HL-60/S4 (cell line): Measurements from ENCODE around the gene TRIM23.
"Not testable (repeated sequence)": the region's sequence is repeated elsewhere in the genome, so short reads cannot be mapped to it uniquely, and the experiment has no call there.

Experiments
- in situ Hi-C: fragments of 300-500 bp; cut with MboI; formaldehyde crosslinking; loops from 2 replicates; pipeline ENCODE4 v1.14.3; 2022; ENCODE audit warnings: low sequenced_read_pairs

The TRIM23 gene

GRCh38 chr5:65624025-65624570 lies at the start of gene TRIM23:
Gene TRIM23 (minus strand): TSS chr5:65624333. CDS start chr5:65624274, 59 bp downstream.
- in situ Hi-C loops, result no loop called here

GRCh38 chr5:65672796-65673195 lies 48.7 kb upstream of the TRIM23 start:
- in situ Hi-C loops, result no loop called here

- in situ Hi-C loops, result no loop called here
Measured at GRCh38 chr5:65668696-65669095, 44.6 kb upstream of the TRIM23 start.

- in situ Hi-C loops, result no loop called here
Measured at GRCh38 chr5:65663804-65664521, 39.8 kb upstream of the TRIM23 start.

- in situ Hi-C loops, result no loop called here
Measured at GRCh38 chr5:65654713-65655112, 30.6 kb upstream of the TRIM23 start.

GRCh38 chr5:65651144-65651543 lies 27.0 kb upstream of the TRIM23 start:
- in situ Hi-C loops, result no loop called here

GRCh38 chr5:65647941-65648340 lies 23.8 kb upstream of the TRIM23 start:
- in situ Hi-C loops, result no loop called here

GRCh38 chr5:65646938-65647337 lies 22.8 kb upstream of the TRIM23 start:
- in situ Hi-C loops, result no loop called here

- in situ Hi-C loops, result no loop called here
Measured at GRCh38 chr5:65640240-65640639, 16.1 kb upstream of the TRIM23 start.

GRCh38 chr5:65630981-65631380 lies 6.8 kb upstream of the TRIM23 start:
- in situ Hi-C loops, result no loop called here

- in situ Hi-C loops, result no loop called here
Measured at GRCh38 chr5:65625743-65626142, 1.6 kb upstream of the TRIM23 start.

GRCh38 chr5:65624571-65625555 lies 730 bp upstream of the TRIM23 start, which contains the start of the genes SHLD3 and TRAPPC13:
Gene SHLD3 (plus strand): TSS chr5:65625027. CDS start chr5:65629588, 4,561 bp downstream.
Gene TRAPPC13 (plus strand): TSS chr5:65625027. CDS start chr5:65625061, 34 bp downstream.
- in situ Hi-C loops, result no loop called here

GRCh38 chr5:65623482-65623881 lies 651 bp downstream of the TRIM23 start:
- in situ Hi-C loops, result no loop called here

GRCh38 chr5:65621961-65622360 lies 2.2 kb downstream of the TRIM23 start:
- in situ Hi-C loops, result not testable (repeated sequence)

GRCh38 chr5:65620021-65620420 lies 4.1 kb downstream of the TRIM23 start:
- in situ Hi-C loops, result no loop called here

GRCh38 chr5:65612298-65612907 lies 11.7 kb downstream of the TRIM23 start:
- in situ Hi-C loops, result no loop called here

GRCh38 chr5:65611524-65611923 lies 12.6 kb downstream of the TRIM23 start:
- in situ Hi-C loops, result no loop called here

- in situ Hi-C loops, result not testable (repeated sequence)
Measured at GRCh38 chr5:65601761-65602160, 22.4 kb downstream of the TRIM23 start.

- in situ Hi-C loops, result no loop called here
Measured at GRCh38 chr5:65588694-65589093, 35.4 kb downstream of the TRIM23 start.

GRCh38 chr5:65577141-65577540 lies 47.0 kb downstream of the TRIM23 start:
- in situ Hi-C loops, result no loop called here
